HEK293 (cell line): ENCODE data around the gene TXNDC11.

Source experiments
- ZNF274 ChIP-seq, 2 experiments: fragments of 200-500 bp in 1 of 2; fragments of 450-650 bp in 1 of 2; sonication (Bioruptor generic) in 1 of 2; formaldehyde crosslinking in 1 of 2; IDR thresholded peaks; 2 replicates each; pipeline versions ENCODE4 v1.5.1 to v1.6.1; 2014 to 2016; ENCODE audit warnings: borderline replicate concordance in 1 of 2, inconsistent platforms in 1 of 2, low read length in 1 of 2, missing biosample characterization in 1 of 2, missing genetic modification characterization in 1 of 2
- TF ChIP-seq, protein P1 (sequence below): fragments of 450-650 bp; formaldehyde crosslinking; IDR thresholded peaks from 2 replicates; pipeline ENCODE4 v1.5.1; 2016; ENCODE audit warnings: missing biosample characterization, missing genetic modification characterization

DNA sequence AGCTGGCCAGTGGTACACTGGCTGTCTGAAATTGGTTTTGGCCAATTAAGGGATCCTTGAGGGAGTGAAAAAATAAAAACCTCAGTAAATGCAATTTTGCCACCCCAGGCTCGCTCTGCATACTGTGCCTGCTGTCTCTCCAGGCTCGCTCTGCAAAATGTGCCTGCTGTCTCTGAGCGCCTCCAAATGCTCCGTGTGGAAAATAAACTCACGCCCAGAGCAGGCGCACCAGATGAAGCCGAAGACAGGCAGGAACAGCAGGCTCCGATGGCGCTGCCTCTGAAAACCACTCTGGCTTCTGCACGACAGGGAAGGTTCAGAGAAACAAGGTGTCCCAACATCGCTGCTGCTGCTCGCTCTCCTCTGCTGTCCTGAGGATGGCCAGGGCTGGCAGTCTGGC lies 45.3 kb downstream of the TXNDC11 start:
- TF ChIP-seq, protein P1, sequence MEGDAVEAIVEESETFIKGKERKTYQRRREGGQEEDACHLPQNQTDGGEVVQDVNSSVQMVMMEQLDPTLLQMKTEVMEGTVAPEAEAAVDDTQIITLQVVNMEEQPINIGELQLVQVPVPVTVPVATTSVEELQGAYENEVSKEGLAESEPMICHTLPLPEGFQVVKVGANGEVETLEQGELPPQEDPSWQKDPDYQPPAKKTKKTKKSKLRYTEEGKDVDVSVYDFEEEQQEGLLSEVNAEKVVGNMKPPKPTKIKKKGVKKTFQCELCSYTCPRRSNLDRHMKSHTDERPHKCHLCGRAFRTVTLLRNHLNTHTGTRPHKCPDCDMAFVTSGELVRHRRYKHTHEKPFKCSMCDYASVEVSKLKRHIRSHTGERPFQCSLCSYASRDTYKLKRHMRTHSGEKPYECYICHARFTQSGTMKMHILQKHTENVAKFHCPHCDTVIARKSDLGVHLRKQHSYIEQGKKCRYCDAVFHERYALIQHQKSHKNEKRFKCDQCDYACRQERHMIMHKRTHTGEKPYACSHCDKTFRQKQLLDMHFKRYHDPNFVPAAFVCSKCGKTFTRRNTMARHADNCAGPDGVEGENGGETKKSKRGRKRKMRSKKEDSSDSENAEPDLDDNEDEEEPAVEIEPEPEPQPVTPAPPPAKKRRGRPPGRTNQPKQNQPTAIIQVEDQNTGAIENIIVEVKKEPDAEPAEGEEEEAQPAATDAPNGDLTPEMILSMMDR (tag by site-specific recombination), result no peak
- TF ChIP-seq ZNF274 (IDR thresholded peaks at IDR 0.05; ENCODE audit: low read length) (no peak), ZNF274 (tag by site-specific recombination; IDR thresholded peaks at IDR 0.05; ENCODE audit: borderline replicate concordance) (no peak)
